Measurements from ENCODE around the gene RNF113B.

RNF113B gene

DNA sequence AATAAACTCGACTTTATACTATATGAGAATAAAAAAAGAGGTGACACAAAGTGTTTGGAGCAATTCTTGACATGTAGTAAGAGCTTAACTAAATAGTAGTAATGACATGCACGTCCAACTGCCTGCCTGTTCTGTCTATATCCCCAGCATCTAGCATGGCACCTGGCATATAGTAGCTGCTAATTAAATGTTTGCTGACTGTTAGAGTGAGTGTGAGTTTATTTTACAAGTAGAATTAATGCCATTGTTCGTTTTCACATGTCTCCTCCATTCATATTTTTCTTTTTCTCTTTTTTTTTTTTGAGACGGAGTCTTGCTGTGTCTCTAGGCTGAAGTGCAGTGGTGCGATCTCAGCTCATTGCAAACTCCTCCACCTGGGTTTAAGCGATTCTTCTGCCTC lies 38.4 kb upstream of the RNF113B start:
- TF ChIP-seq CTCF (IDR thresholded peaks at IDR 0.05; ENCODE audit: insufficient read depth, low read depth, low read length, missing control alignments) = no peak
- no peak overlapping the region for H3K4me3 ChIP-seq (ENCODE audit: low read depth, low read length)
- DNase-seq (ENCODE audit: low read depth) = no peak

DNA sequence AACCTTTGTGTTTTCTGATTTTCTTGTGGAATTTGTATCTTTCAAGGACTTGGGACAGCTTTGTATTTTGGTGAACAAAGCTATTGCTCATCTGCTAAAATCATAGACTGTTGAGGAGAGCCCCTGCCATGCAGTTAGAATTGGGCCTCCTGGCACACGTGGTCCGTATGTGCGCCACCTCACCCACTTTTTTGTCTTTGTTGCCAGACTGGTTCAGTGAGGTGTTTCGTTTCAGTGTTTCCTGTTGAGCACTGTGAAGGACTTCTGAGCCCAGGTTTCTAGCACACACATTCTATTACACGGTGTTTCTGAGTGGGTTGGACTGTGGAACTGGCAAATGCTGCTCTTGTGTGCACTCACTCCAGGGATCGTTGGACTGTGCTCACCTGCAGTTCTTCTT lies 37.6 kb upstream of the RNF113B start:
- TF ChIP-seq CTCF (IDR thresholded peaks at IDR 0.05; ENCODE audit: insufficient read depth, low read depth, low read length, missing control alignments) = no peak
- DNase-seq (ENCODE audit: low read depth) = no peak

DNA sequence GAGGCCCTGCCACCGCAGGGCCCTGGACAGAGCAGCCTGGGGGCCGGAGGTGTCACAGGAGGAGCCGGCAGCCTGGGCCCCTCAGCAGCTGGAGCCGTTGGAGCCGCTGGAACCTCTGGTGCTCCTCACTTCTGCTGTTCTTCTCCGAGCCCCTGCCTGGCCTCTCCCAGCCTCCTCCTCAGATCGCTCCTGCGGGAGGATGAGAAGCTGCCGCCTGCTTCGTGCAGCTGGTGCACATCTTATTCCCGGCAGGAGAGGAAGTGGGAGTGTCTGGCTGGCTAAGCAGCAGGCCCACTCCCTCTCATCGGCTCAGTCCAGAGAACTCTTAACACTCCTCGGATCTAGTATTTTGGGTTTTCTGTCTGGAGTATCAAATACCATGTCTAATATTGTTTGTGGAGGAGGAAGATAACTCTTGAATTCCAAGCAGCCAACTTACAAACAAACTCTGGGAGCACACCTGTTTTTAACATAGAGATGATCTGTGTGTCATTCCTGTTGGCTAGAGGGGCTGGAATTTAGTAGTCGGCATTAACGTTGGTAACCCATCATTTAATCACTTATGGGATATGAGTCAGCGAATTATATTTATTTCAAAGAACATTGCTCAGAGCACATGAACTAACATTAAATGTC lies 37.1 kb upstream of the RNF113B start:
- TF ChIP-seq CTCF (IDR thresholded peaks at IDR 0.05; ENCODE audit: insufficient read depth, low read depth, low read length, missing control alignments) = no peak
- DNase-seq (ENCODE audit: low read depth) = no peak
- H3K4me3 ChIP-seq (ENCODE audit: low read depth, low read length) = no peak overlapping the region

More for the DNA sequence above, 37.6 kb upstream of the RNF113B start:
- H3K4me3 ChIP-seq (ENCODE audit: low read depth, low read length) = no peak overlapping the region

GRCh38 chr13:98213354-98213753 lies 36.3 kb upstream of the RNF113B start:
- TF ChIP-seq CTCF (IDR thresholded peaks at IDR 0.05; ENCODE audit: insufficient read depth, low read depth, low read length, missing control alignments) = no peak
- H3K4me3 ChIP-seq (ENCODE audit: low read depth, low read length) = no peak overlapping the region
- no peak for DNase-seq (ENCODE audit: low read depth)

DNA sequence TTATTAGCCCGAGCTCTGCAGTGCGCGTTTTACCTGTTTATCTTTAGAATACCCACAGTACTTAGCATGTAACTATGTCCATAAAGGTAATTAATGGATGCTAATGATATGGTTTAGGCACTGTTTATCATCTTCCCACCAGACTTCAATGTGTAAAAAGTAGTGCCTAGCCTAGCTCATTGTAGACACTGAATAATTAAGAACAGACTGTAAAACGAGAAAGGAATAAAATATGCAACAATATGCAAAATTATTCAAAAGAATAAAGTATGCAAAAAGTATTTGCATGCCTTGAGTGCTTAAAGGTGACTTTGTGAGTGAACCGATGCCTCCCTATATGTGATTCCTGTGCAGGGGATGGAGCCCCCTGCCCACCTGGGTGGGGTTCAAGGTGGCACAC lies 35.7 kb upstream of the RNF113B start:
- H3K4me3 ChIP-seq (ENCODE audit: low read depth, low read length) = no peak overlapping the region
- DNase-seq (ENCODE audit: low read depth) = no peak
- TF ChIP-seq CTCF (IDR thresholded peaks at IDR 0.05; ENCODE audit: insufficient read depth, low read depth, low read length, missing control alignments) = no peak

GRCh38 chr13:98208606-98209005 lies 31.5 kb upstream of the RNF113B start:
- no peak for TF ChIP-seq CTCF (IDR thresholded peaks at IDR 0.05; ENCODE audit: insufficient read depth, low read depth, low read length, missing control alignments)
- no peak for DNase-seq (ENCODE audit: low read depth)
- no peak overlapping the region for H3K4me3 ChIP-seq (ENCODE audit: low read depth, low read length)

DNA sequence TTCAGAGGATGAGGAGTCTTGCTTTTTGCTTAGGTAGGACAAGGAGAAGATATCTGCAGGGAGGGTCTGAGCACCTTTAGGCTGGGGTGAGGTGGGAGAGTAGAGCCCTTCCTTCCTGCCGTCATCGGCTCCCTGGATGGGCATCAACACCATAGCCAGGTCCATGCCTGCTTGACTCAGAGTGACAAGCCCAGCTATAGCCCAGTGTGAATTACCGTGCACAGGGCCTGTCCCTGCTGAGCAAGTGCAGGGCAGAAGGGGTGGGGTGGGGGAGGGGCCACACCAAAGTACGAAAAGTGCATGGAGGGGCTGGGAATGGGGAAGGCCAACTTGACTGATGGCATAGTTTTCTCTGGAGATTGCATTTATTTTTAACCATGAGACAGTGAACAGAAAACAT lies 30.3 kb upstream of the RNF113B start:
- no peak for TF ChIP-seq CTCF (IDR thresholded peaks at IDR 0.05; ENCODE audit: insufficient read depth, low read depth, low read length, missing control alignments)
- H3K4me3 ChIP-seq (ENCODE audit: low read depth, low read length) = no peak overlapping the region
- no peak for DNase-seq (ENCODE audit: low read depth)
